Naive thymus-derived CD4-positive, alpha-beta T cell (primary cell): Measurements from ENCODE around the gene MOBP. TPM values are rescaled to one million over a fixed set of nuclear protein-coding genes. Genes with fewer than 3 reads are reported as not detected.
A peak's percentile ranks its signal among the peaks of the same experiment; 100 is the strongest.

ENCODE experiments used
- ATAC-seq: fragments of 150-1000 bp; cut with Tn5 transposase; 2 replicates; pipeline ENCODE4 v1.10.0; 2021; ENCODE audit warnings: mild to moderate bottlenecking, moderate library complexity
- CTCF ChIA-PET: fragments of 350-600 bp; sonication (Branson Sonifier 250); formaldehyde crosslinking; loops from one replicate; lab custom pipeline; 2021; ENCODE audit warnings: antibody characterized with exemption; lab: Charles Lee
- POLR2A ChIA-PET: fragments of 350-600 bp; sonication (Branson Sonifier 250); formaldehyde crosslinking; loops from one replicate; lab custom pipeline; 2021; ENCODE audit warnings: antibody characterized with exemption, inconsistent platforms; lab: Charles Lee
- DNase-seq, 9 donors: peaks; one replicate each; pipeline versions ENCODE4 v3.0.0 to v3.0.0-alpha.2; 2020 to 2022; ENCODE audit warnings: mixed read lengths in 1 of 9
- H3K27ac ChIP-seq: one replicate; pipeline ENCODE4 v1.7.0; 2013; ENCODE audit warnings: mild to moderate bottlenecking, low read depth, low read length, moderate library complexity
- H3K27me3 ChIP-seq, 2 donors: one replicate each; pipeline ENCODE4 v1.7.0; 2013; ENCODE audit warnings: low read length in 2 of 2, mild to moderate bottlenecking in 2 of 2, moderate library complexity in 2 of 2; ENCODE audit not compliant: control insufficient read depth in 2 of 2, insufficient read depth in 2 of 2
- H3K36me3 ChIP-seq, 3 experiments: 1 replicate in 2 of 3; 2 replicates in 1 of 3; pipeline ENCODE4 v1.7.0; 2013; ENCODE audit warnings: low read length in 3 of 3, mild to moderate bottlenecking in 3 of 3, moderate library complexity in 1 of 3; ENCODE audit not compliant: insufficient read depth in 3 of 3, control insufficient read depth in 2 of 3
- H3K4me1 ChIP-seq, 2 donors: one replicate each; pipeline ENCODE4 v1.7.0; 2013; ENCODE audit warnings: low read length in 2 of 2, mild to moderate bottlenecking in 2 of 2, moderate library complexity in 1 of 2; ENCODE audit not compliant: control insufficient read depth in 2 of 2, insufficient read depth in 2 of 2
- H3K4me3 ChIP-seq: 2 replicates; pipeline ENCODE4 v1.7.0; 2013; ENCODE audit warnings: mild to moderate bottlenecking, low read length
- H3K9me3 ChIP-seq, 3 experiments: 1 replicate in 2 of 3; 2 replicates in 1 of 3; pipeline ENCODE4 v1.7.0; 2013; ENCODE audit warnings: low read length in 3 of 3; ENCODE audit not compliant: control insufficient read depth in 2 of 3
- H3K27ac Mint-ChIP-seq, 9 donors: one replicate each; pipeline ENCODE4 v1.8.0; 2020 to 2022; ENCODE audit warnings: mixed read lengths in 9 of 9, mild to moderate bottlenecking in 8 of 9, moderate library complexity in 5 of 9, inconsistent platforms in 2 of 9
- H3K27me3 Mint-ChIP-seq, 5 donors: one replicate each; pipeline ENCODE4 v1.8.0; 2021 to 2022; ENCODE audit warnings: mixed read lengths in 5 of 5, mild to moderate bottlenecking in 1 of 5
- H3K36me3 Mint-ChIP-seq, 5 donors: one replicate each; pipeline ENCODE4 v1.8.0; 2020 to 2022; ENCODE audit warnings: mixed read lengths in 5 of 5, mild to moderate bottlenecking in 3 of 5, inconsistent platforms in 1 of 5
- H3K4me1 Mint-ChIP-seq, 7 donors: one replicate each; pipeline ENCODE4 v1.8.0; 2020 to 2022; ENCODE audit warnings: mixed read lengths in 7 of 7, mild to moderate bottlenecking in 3 of 7, inconsistent platforms in 1 of 7
- H3K4me3 Mint-ChIP-seq, 10 donors: one replicate each; pipeline ENCODE4 v1.8.0; 2020 to 2022; ENCODE audit warnings: mild to moderate bottlenecking in 10 of 10, mixed read lengths in 10 of 10, moderate library complexity in 6 of 10, inconsistent platforms in 2 of 10
- H3K9me3 Mint-ChIP-seq, 11 donors: one replicate each; pipeline ENCODE4 v1.8.0; 2020 to 2022; ENCODE audit warnings: mixed read lengths in 11 of 11, mild to moderate bottlenecking in 4 of 11, inconsistent platforms in 1 of 11, moderate library complexity in 1 of 11
- intact Hi-C, 2 donors: fragments of 100-400 bp; cut with micrococcal nuclease; formaldehyde crosslinking; loops; one replicate each; pipeline ENCODE4 v1.15.1; 2023
- polyA plus RNA-seq, 2 donors: library from polyadenylated mRNA; unstranded; fragments of 300-500 nt; fragmentation: Illumina TruSeq; gene quantifications; one replicate each; pipeline ENCODE4 v1.2.3, GENCODE V29; 2021
- total RNA-seq, 6 experiments: library from RNA in 5 of 6; stranded (reverse) in 5 of 6; gene quantifications; 1 replicate in 5 of 6; 2 replicates in 1 of 6; pipeline ENCODE4 v1.2.3 and lab custom pipeline; 2021 to 2026

MOBP gene
- total and polyA plus RNA-seq, 7 experiments from 2014 or later = 0.07 TPM; not detected in 6

GRCh38 chr3:39499651-39500273 is 32.3 kb downstream of the MOBP start:
- Histone ChIP-seq H3K9me3 (no peaks in the 10 kb centered on the region), H3K27ac (no peak overlapping the region), H3K27me3 (peaks cover 0 to 6% of the 10 kb centered on the region in 2 donors), H3K36me3 (no peaks in the 10 kb centered on the region), H3K4me3 (no peak overlapping the region), H3K4me1 (peaks cover 0 to 4% of the 10 kb centered on the region in 2 donors)
- Mint-ChIP-seq H3K9me3 (peaks cover 0 to 8% (median 0%) of the 10 kb centered on the region in 11 donors), H3K36me3 (peaks cover 0 to 6% (median 0%) of the 10 kb centered on the region in 5 donors), H3K27ac (no peak overlapping the region), H3K4me3 (no peak overlapping the region), H3K4me1 (peaks cover 2 to 17% (median 8%) of the 10 kb centered on the region in 7 donors), H3K27me3 (peaks cover 32 to 53% (median 48%) of the 10 kb centered on the region in 5 donors)
- ChIA-PET POLR2A (interaction anchor here (0.7 kb wide), 1 partner anchor 795 kb away, joined by 3 read pairs; no protein-coding TSS in a partner anchor), CTCF (no interaction called here)
- DNase-seq (no peak), ATAC-seq (no peak)
- intact Hi-C loops = no loop called here

GRCh38 chr3:39501059-39501458 is 33.6 kb downstream of the MOBP start:
- ChIA-PET POLR2A (no interaction called here), CTCF (no interaction called here)
- H3K27me3 ChIP-seq = peaks cover 0 to 6% of the 10 kb centered on the region in 2 donors
- H3K9me3 Mint-ChIP-seq = peaks cover 0 to 8% (median 0%) of the 10 kb centered on the region in 11 donors
- DNase-seq (no peak), ATAC-seq (no peak)
- no peak overlapping the region for H3K4me3 Mint-ChIP-seq
- H3K4me1 ChIP-seq = peaks cover 0 to 4% of the 10 kb centered on the region in 2 donors
- no peak overlapping the region for H3K27ac ChIP-seq
- no peaks in the 10 kb centered on the region for H3K9me3 ChIP-seq
- intact Hi-C loops = no loop called here
- no peak overlapping the region for H3K27ac Mint-ChIP-seq
- H3K36me3 Mint-ChIP-seq = peaks cover 0 to 6% (median 0%) of the 10 kb centered on the region in 5 donors
- no peak overlapping the region for H3K4me3 ChIP-seq
- H3K4me1 Mint-ChIP-seq = peaks cover 0 to 7% (median 0%) of the 10 kb centered on the region in 7 donors
- peaks cover 32 to 53% (median 49%) of the 10 kb centered on the region in 5 donors for H3K27me3 Mint-ChIP-seq
- no peaks in the 10 kb centered on the region for H3K36me3 ChIP-seq

- Mint-ChIP-seq H3K27ac (no peak overlapping the region), H3K36me3 (peaks cover 0 to 6% (median 0%) of the 10 kb centered on the region in 5 donors), H3K9me3 (peaks cover 0 to 8% (median 0%) of the 10 kb centered on the region in 11 donors), H3K4me3 (peak overlapping the region in 4 of 10 donors; percentile 4 to 37 (median 8)), H3K27me3 (peaks cover 32 to 53% (median 49%) of the 10 kb centered on the region in 5 donors), H3K4me1 (peaks cover 0 to 7% (median 0%) of the 10 kb centered on the region in 7 donors)
- no peaks in the 10 kb centered on the region for H3K9me3 ChIP-seq
- H3K36me3 ChIP-seq = no peaks in the 10 kb centered on the region
- peaks cover 0 to 6% of the 10 kb centered on the region in 2 donors for H3K27me3 ChIP-seq
- POLR2A ChIA-PET = no interaction called here
- H3K4me3 ChIP-seq = no peak overlapping the region
- DNase-seq (no peak), ATAC-seq (no peak)
- intact Hi-C loops = no loop called here
- CTCF ChIA-PET = no interaction called here
- H3K27ac ChIP-seq = no peak overlapping the region
- H3K4me1 ChIP-seq = peaks cover 0 to 4% of the 10 kb centered on the region in 2 donors
Measured at GRCh38 chr3:39501968-39502837, 34.7 kb downstream of the MOBP start.

- Histone ChIP-seq H3K27me3 (peaks cover 0 to 6% of the 10 kb centered on the region in 2 donors), H3K4me1 (peaks cover 0 to 4% of the 10 kb centered on the region in 2 donors), H3K4me3 (no peak overlapping the region), H3K9me3 (no peaks in the 10 kb centered on the region), H3K36me3 (no peaks in the 10 kb centered on the region), H3K27ac (no peak overlapping the region)
- Mint-ChIP-seq H3K9me3 (peaks cover 0 to 8% (median 0%) of the 10 kb centered on the region in 11 donors), H3K36me3 (peaks cover 0 to 6% (median 0%) of the 10 kb centered on the region in 5 donors), H3K4me1 (peaks cover 0 to 7% (median 0%) of the 10 kb centered on the region in 7 donors), H3K4me3 (peak overlapping the region in 2 of 10 donors; percentile 9 to 37), H3K27ac (no peak overlapping the region), H3K27me3 (peaks cover 32 to 53% (median 49%) of the 10 kb centered on the region in 5 donors)
- CTCF ChIA-PET = no interaction called here
- POLR2A ChIA-PET = no interaction called here
- intact Hi-C loops = no loop called here
- DNase-seq (no peak), ATAC-seq (no peak)
Measured at GRCh38 chr3:39502838-39503145, 35.3 kb downstream of the MOBP start.

GRCh38 chr3:39505866-39506742 is 38.6 kb downstream of the MOBP start:
- Histone ChIP-seq H3K27ac (no peak overlapping the region), H3K4me1 (no peaks in the 10 kb centered on the region), H3K9me3 (no peaks in the 10 kb centered on the region), H3K27me3 (peaks cover 0 to 6% of the 10 kb centered on the region in 2 donors), H3K4me3 (no peak overlapping the region), H3K36me3 (no peaks in the 10 kb centered on the region)
- H3K9me3 Mint-ChIP-seq = peaks cover 0 to 8% (median 0%) of the 10 kb centered on the region in 11 donors
- POLR2A ChIA-PET = no interaction called here
- DNase-seq (no peak), ATAC-seq (no peak)
- no peak overlapping the region for H3K27ac Mint-ChIP-seq
- H3K4me3 Mint-ChIP-seq = no peak overlapping the region
- H3K4me1 Mint-ChIP-seq = peaks cover 0 to 7% (median 0%) of the 10 kb centered on the region in 7 donors
- intact Hi-C loops = no loop called here
- peaks cover 13 to 32% (median 22%) of the 10 kb centered on the region in 5 donors for H3K27me3 Mint-ChIP-seq
- H3K36me3 Mint-ChIP-seq = peaks cover 0 to 6% (median 0%) of the 10 kb centered on the region in 5 donors
- CTCF ChIA-PET = no interaction called here

GRCh38 chr3:39506863-39507262 is 39.4 kb downstream of the MOBP start:
- Mint-ChIP-seq H3K9me3 (peaks cover 0 to 8% (median 0%) of the 10 kb centered on the region in 11 donors), H3K27ac (no peak overlapping the region), H3K36me3 (peaks cover 0 to 6% (median 0%) of the 10 kb centered on the region in 5 donors), H3K4me1 (peaks cover 0 to 7% (median 0%) of the 10 kb centered on the region in 7 donors), H3K27me3 (peaks cover 8 to 26% (median 18%) of the 10 kb centered on the region in 5 donors), H3K4me3 (no peak overlapping the region)
- Histone ChIP-seq H3K27me3 (peaks cover 0 to 6% of the 10 kb centered on the region in 2 donors), H3K4me1 (no peaks in the 10 kb centered on the region), H3K9me3 (no peaks in the 10 kb centered on the region), H3K36me3 (no peaks in the 10 kb centered on the region), H3K4me3 (no peak overlapping the region), H3K27ac (no peak overlapping the region)
- CTCF ChIA-PET = interaction anchor here (0.7 kb wide), 1 partner anchor 9 kb away, joined by 3 read pairs; no protein-coding TSS in a partner anchor
- ATAC-seq = no peak
- DNase-seq = no peak
- POLR2A ChIA-PET = no interaction called here
- intact Hi-C loops = no loop called here
